Dendritic cell treated with granulocyte-macrophage colony-stimulating factor and Interleukin-4, amounts not matched to agents 40 ng/mL and 50 ng/mL, for 4 days (primary cell): ENCODE results near the gene APOL6.

Source experiments
- H3K27ac Mint-ChIP-seq: one replicate; pipeline ENCODE4 v1.8.0; 2022; ENCODE audit warnings: mild to moderate bottlenecking, mixed read lengths
- H3K27me3 Mint-ChIP-seq: one replicate; pipeline ENCODE4 v1.8.0; 2022; ENCODE audit warnings: mild to moderate bottlenecking, mixed read lengths
- H3K36me3 Mint-ChIP-seq: one replicate; pipeline ENCODE4 v1.8.0; 2022; ENCODE audit warnings: low read depth, mixed read lengths
- H3K4me1 Mint-ChIP-seq: one replicate; pipeline ENCODE4 v1.8.0; 2022; ENCODE audit warnings: low read depth, mixed read lengths
- H3K4me3 Mint-ChIP-seq: one replicate; pipeline ENCODE4 v1.8.0; 2022; ENCODE audit warnings: mild to moderate bottlenecking, moderate library complexity, mixed read lengths
- H3K9me3 Mint-ChIP-seq: one replicate; pipeline ENCODE4 v1.8.0; 2022; ENCODE audit warnings: mixed read lengths
- intact Hi-C: fragments of 100-400 bp; cut with micrococcal nuclease; formaldehyde crosslinking; loops from one replicate; pipeline ENCODE4 v1.15.0; 2022

Gene APOL6

GRCh38 chr22:35610741-35611140 is 37.5 kb upstream of the APOL6 start:
- peaks cover 65% of the 10 kb centered on the region for H3K4me1 Mint-ChIP-seq
- H3K27ac Mint-ChIP-seq = no peak overlapping the region
- H3K36me3 Mint-ChIP-seq = no peaks in the 10 kb centered on the region
- intact Hi-C loops = no loop called here
- H3K27me3 Mint-ChIP-seq = peaks cover 41% of the 10 kb centered on the region
- no peaks in the 10 kb centered on the region for H3K9me3 Mint-ChIP-seq
- no peak overlapping the region for H3K4me3 Mint-ChIP-seq

- intact Hi-C loops = no loop called here
- peak overlapping the region; percentile 39 for H3K4me3 Mint-ChIP-seq
Measured at GRCh38 chr22:35611200-35611890, 36.9 kb upstream of the APOL6 start.

GRCh38 chr22:35611891-35612576 is 36.2 kb upstream of the APOL6 start:
- intact Hi-C loops = no loop called here
- Mint-ChIP-seq H3K27ac (peak overlapping the region; percentile 75), H3K27me3 (peaks cover 39% of the 10 kb centered on the region), H3K4me3 (peak overlapping the region; percentile 39), H3K9me3 (no peaks in the 10 kb centered on the region), H3K4me1 (peaks cover 63% of the 10 kb centered on the region), H3K36me3 (no peaks in the 10 kb centered on the region)

More at GRCh38 chr22:35611200-35611890, 36.9 kb upstream of the APOL6 start:
- no peaks in the 10 kb centered on the region for H3K36me3 Mint-ChIP-seq
- H3K27me3 Mint-ChIP-seq = peaks cover 42% of the 10 kb centered on the region
- H3K4me1 Mint-ChIP-seq = peaks cover 63% of the 10 kb centered on the region
- peak overlapping the region; percentile 75 for H3K27ac Mint-ChIP-seq
- H3K9me3 Mint-ChIP-seq = no peaks in the 10 kb centered on the region

- Mint-ChIP-seq H3K4me1 (peaks cover 54% of the 10 kb centered on the region), H3K4me3 (no peak overlapping the region), H3K36me3 (no peaks in the 10 kb centered on the region), H3K27me3 (peaks cover 39% of the 10 kb centered on the region), H3K9me3 (no peaks in the 10 kb centered on the region), H3K27ac (no peak overlapping the region)
- intact Hi-C loops = no loop called here
Measured at GRCh38 chr22:35612903-35613302, 35.3 kb upstream of the APOL6 start.

- intact Hi-C loops = no loop called here
- no peak overlapping the region for H3K4me3 Mint-ChIP-seq
- H3K9me3 Mint-ChIP-seq = no peaks in the 10 kb centered on the region
- peaks cover 39% of the 10 kb centered on the region for H3K4me1 Mint-ChIP-seq
- no peaks in the 10 kb centered on the region for H3K36me3 Mint-ChIP-seq
- H3K27me3 Mint-ChIP-seq = peaks cover 26% of the 10 kb centered on the region
- no peak overlapping the region for H3K27ac Mint-ChIP-seq
Measured at GRCh38 chr22:35614404-35614803, 33.8 kb upstream of the APOL6 start.

- peaks cover 36% of the 10 kb centered on the region for H3K4me1 Mint-ChIP-seq
- peaks cover 21% of the 10 kb centered on the region for H3K27me3 Mint-ChIP-seq
- H3K27ac Mint-ChIP-seq = no peak overlapping the region
- intact Hi-C loops = no loop called here
- H3K4me3 Mint-ChIP-seq = no peak overlapping the region
- H3K9me3 Mint-ChIP-seq = no peaks in the 10 kb centered on the region
- H3K36me3 Mint-ChIP-seq = no peaks in the 10 kb centered on the region
Measured at GRCh38 chr22:35615156-35615555, 33.1 kb upstream of the APOL6 start.

- peaks cover 34% of the 10 kb centered on the region for H3K4me1 Mint-ChIP-seq
- no peaks in the 10 kb centered on the region for H3K9me3 Mint-ChIP-seq
- no peak overlapping the region for H3K4me3 Mint-ChIP-seq
- peaks cover 15% of the 10 kb centered on the region for H3K27me3 Mint-ChIP-seq
- intact Hi-C loops = no loop called here
- no peaks in the 10 kb centered on the region for H3K36me3 Mint-ChIP-seq
- no peak overlapping the region for H3K27ac Mint-ChIP-seq
Measured at GRCh38 chr22:35616043-35616442, 32.2 kb upstream of the APOL6 start.

- H3K36me3 Mint-ChIP-seq = no peaks in the 10 kb centered on the region
- no peak within 1 kb of the TSS for H3K27ac Mint-ChIP-seq
- H3K4me3 Mint-ChIP-seq = no peak within 1 kb of the TSS
- intact Hi-C loops = no loop called here
- no peaks in the 10 kb centered on the region for H3K9me3 Mint-ChIP-seq
- peaks cover 25% of the 10 kb centered on the region for H3K4me1 Mint-ChIP-seq
- H3K27me3 Mint-ChIP-seq = peaks cover 15% of the 10 kb centered on the region
Measured at GRCh38 chr22:35617137-35617755, 31.0 kb upstream of the APOL6 start, which contains the start of gene MB. Gene MB, minus strand, starts transcription at chr22:35617329. Its CDS starts 72 bp downstream, at chr22:35617257.

- no peaks in the 10 kb centered on the region for H3K36me3 Mint-ChIP-seq
- no peaks in the 10 kb centered on the region for H3K9me3 Mint-ChIP-seq
- peaks cover 29% of the 10 kb centered on the region for H3K4me1 Mint-ChIP-seq
- no peak overlapping the region for H3K4me3 Mint-ChIP-seq
- no peak overlapping the region for H3K27ac Mint-ChIP-seq
- intact Hi-C loops = no loop called here
- H3K27me3 Mint-ChIP-seq = peaks cover 15% of the 10 kb centered on the region
Measured at GRCh38 chr22:35618427-35619223, 29.6 kb upstream of the APOL6 start.

- H3K9me3 Mint-ChIP-seq = no peaks in the 10 kb centered on the region
- H3K36me3 Mint-ChIP-seq = no peaks in the 10 kb centered on the region
- no peak overlapping the region for H3K27ac Mint-ChIP-seq
- H3K4me3 Mint-ChIP-seq = no peak overlapping the region
- intact Hi-C loops = loop anchor here (10.0 kb wide), 2 partner anchors 225 to 505 kb away; no protein-coding TSS in a partner anchor
- H3K27me3 Mint-ChIP-seq = peaks cover 17% of the 10 kb centered on the region
- peaks cover 29% of the 10 kb centered on the region for H3K4me1 Mint-ChIP-seq
Measured at GRCh38 chr22:35619336-35620094, 28.7 kb upstream of the APOL6 start.

GRCh38 chr22:35620624-35621251 is 27.5 kb upstream of the APOL6 start:
- no peaks in the 10 kb centered on the region for H3K9me3 Mint-ChIP-seq
- H3K36me3 Mint-ChIP-seq = no peaks in the 10 kb centered on the region
- H3K27ac Mint-ChIP-seq = no peak overlapping the region
- H3K4me3 Mint-ChIP-seq = no peak overlapping the region
- H3K4me1 Mint-ChIP-seq = peaks cover 22% of the 10 kb centered on the region
- peaks cover 12% of the 10 kb centered on the region for H3K27me3 Mint-ChIP-seq
- intact Hi-C loops = loop anchor here (10.0 kb wide), 2 partner anchors 224 to 504 kb away; no protein-coding TSS in a partner anchor

- Mint-ChIP-seq H3K4me1 (peaks cover 18% of the 10 kb centered on the region), H3K36me3 (no peaks in the 10 kb centered on the region), H3K27me3 (peaks cover 14% of the 10 kb centered on the region), H3K9me3 (no peaks in the 10 kb centered on the region), H3K27ac (no peak overlapping the region), H3K4me3 (no peak overlapping the region)
- intact Hi-C loops = loop anchor here (10.0 kb wide), 2 partner anchors 223 to 503 kb away; no protein-coding TSS in a partner anchor
Measured at GRCh38 chr22:35621451-35621850, 26.8 kb upstream of the APOL6 start.
